GM19397 (cell line): ENCODE results near the gene CXCL16.

Experiments used
- ATAC-seq: cut with Tn5 transposase; IDR thresholded peaks from one replicate; pipeline ENCODE4 v1.9.1; 2021; ENCODE audit warnings: mild to moderate bottlenecking, moderate library complexity; ENCODE audit not compliant: unreplicated experiment

The CXCL16 gene, protein sequence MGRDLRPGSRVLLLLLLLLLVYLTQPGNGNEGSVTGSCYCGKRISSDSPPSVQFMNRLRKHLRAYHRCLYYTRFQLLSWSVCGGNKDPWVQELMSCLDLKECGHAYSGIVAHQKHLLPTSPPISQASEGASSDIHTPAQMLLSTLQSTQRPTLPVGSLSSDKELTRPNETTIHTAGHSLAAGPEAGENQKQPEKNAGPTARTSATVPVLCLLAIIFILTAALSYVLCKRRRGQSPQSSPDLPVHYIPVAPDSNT

DNA sequence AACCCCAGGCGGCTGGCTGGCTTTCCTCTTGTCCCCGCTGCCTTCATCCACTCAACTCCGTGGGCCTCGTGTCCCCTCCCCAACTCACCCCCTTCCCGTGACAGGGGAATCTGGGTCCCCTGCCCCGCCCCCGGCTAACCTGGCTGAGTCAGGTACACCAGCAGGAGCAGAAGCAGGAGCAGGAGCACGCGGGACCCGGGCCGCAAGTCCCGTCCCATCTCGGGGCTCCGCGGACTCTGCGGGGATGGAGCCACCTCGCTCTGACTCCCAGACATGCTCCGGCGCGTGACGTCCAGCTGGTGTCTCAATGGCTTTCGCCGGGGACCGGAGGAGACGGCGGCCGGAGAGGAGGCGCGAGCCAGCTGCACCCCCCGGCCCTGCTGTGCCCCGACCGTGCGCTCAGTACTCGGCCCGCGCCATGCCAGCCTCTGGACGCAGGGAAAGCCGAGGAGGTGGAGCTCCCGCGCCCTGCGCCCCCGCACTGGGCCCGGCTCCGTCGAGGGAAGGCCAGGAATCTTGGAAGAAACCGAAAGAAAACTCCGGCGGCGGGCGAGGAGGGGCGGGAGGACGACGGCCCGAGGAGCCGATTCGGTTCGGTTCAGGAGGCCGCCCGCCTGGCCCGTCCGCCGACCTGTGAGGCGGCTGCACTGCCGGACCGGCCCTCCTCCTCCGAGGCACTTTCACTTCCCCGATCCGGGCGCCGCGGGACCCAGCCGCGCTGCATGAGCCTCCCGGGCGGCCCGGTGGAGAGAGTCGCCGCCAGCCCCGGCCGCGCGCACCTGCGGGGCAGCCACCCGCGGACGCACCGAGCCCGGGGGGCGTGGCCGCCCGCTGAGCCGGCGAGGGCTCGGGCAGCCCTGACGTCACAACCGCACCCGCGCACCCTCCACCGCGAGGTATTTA lies at the start of gene CXCL16, which contains the start of gene ZMYND15:
TSS of gene CXCL16 (minus strand) at position 807 of the 903 bp plus-strand sequence. CDS start at position 218, 589 bp downstream.
TSS of gene ZMYND15 (plus strand) at position 712 of the 903 bp plus-strand sequence. CDS start 716 bp downstream, outside the sequence.
- peak; percentile 68 for ATAC-seq

DNA sequence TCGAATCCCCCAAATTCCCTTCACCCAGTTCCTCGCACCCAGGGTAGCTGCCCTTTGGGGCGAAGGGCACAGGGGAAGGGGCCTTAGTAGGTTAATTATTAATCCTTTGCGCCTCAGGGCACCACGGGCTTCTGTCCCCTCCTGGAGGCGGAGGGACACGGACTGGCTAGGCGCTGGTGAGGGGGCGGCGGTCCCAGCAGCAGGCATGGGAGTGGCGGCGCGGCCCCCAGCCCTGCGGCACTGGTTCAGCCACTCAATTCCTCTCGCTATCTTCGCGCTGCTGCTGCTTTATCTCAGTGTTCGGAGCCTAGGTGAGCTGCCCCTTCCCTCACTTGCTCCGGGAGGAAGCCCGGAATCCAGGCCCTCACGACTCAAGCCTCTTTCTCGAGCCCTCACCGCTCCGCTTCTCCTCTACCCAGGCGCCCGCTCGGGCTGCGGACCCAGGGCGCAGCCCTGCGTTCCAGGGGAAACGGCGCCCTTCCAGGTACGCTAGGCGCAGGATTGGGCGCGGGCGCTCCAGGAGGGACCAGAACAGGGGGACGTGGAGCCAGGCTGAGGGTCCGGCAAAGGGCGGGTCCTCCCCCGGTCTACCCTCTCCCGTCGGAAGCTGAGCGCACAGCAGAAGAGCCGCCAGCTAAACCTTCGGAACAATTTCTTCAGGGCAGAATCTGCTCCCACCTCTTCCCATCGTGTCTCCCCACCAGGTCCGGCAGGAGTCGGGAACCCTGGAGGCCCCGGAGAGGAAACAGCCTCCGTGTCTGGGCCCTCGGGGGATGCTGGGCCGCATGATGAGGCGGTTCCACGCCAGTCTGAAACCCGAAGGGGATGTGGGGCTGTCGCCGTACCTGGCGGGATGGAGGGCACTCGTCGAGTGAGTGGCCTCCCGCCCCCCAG lies 49.3 kb upstream of the CXCL16 start, which contains the start of gene GLTPD2:
TSS of gene GLTPD2 (plus strand) at position 158 of the 894 bp plus-strand sequence. CDS start at position 206, 48 bp downstream.
- no peak for ATAC-seq

DNA sequence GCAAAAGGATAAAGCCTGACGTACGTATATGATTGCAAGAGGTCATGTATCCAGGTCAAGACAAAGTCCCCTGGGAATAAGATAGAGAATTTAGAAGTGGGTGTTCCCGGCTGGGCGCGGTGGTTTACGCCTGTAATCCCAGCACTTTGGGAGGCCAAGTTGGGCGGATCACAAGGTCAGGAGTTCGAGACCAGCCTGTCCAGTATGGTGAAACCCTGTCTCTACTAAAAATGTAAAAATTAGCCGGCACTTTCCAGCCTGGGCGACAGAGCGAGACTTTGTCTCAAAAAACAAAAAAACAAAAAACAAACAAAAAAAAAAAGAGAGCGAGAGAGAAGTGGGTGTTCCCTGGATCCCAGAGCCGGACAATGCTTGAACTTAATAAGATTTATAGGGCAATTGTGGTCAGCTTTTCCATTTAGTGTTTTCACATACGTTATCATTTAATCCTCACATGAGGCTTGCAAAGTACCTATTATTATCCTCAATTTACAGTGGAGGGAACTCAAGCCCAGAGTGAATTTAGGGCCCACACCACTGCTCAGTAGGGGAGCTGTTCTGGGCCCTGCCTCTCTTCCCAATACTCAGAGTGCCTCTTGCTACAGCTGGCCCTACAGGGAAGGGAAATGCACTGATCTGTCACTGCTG lies 48.6 kb upstream of the CXCL16 start:
- no peak for ATAC-seq

DNA sequence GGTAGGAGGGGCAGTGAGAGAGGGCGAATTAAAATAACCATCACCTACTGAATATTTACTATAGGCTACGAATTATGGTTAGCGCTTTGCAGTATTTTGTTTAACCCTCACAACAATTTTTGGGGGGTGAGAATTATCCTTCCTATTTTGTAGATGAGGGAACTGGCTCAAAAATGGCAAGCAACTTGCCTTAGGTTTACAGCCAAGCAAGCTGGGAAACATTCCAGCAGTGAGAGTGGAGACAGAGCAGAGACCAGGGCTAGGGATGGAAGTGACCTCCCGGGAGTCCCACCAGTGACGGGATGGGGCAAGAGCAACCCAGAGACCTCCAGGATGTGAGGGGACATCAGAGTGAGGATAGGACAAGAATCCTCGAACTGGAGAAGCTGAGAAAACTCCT lies 46.8 kb upstream of the CXCL16 start:
- no peak for ATAC-seq

DNA sequence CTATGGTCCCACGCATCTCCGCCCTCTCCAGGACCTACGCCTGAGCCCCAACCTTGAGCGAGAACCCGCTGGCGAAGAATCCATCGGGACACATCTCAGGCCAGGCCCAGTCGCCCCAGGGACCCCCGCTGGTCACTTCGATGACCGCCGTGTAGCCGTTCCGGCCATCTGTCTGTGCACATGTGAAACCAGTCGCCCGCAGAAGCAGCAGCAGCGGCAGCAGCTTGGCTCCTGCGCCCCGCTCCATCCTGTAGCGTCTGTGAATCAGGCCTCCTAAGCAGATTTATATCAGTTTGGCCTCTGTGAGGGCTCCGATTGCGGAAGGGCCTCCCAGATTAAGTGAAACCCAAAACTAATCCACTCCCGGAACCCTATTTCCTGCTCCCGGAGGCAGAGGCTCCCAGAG lies 46.4 kb upstream of the CXCL16 start, which contains the start of gene VMO1:
TSS of gene VMO1 (minus strand) at position 259 of the 406 bp plus-strand sequence. CDS start at position 247, 12 bp downstream.
- no peak for ATAC-seq

DNA sequence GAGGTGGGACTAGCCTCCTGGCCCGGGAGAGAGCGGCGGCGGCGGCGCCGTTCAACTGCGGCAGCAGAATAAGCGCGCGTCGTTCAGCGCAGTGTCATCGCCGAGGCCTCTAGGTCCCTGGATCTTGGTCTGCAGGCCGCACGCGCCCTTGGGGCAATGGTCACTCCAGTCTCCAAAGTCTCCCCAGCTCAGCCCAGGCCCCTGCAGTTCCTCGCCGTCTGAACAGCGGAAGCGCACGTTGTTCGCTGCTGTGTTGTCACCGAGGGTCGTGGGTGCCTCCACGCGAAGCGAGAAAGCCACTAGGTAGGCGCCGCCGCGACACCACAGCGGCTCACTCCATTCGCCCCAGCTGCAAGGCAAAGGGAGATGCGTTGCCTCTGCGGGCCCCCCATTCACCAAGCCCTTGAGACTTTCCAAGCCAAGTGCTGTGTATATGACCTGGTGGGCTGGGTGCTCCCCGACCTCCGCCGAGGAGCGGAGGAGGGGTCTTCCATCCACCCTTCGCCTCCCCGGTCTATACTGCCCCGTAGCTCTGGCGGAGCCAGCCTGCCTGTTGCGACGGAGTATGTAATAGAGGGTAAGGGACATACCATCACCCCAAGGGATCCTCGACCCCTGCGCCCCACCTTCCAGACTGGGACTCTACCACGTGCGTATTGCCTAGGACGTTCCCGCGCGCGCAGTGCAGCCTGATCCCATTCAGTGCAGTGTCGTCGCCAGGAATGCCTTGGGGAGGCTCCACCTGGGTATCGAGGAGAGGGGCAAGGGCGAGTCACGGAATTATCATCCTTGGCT lies 45.8 kb upstream of the CXCL16 start:
- ATAC-seq, result no peak

DNA sequence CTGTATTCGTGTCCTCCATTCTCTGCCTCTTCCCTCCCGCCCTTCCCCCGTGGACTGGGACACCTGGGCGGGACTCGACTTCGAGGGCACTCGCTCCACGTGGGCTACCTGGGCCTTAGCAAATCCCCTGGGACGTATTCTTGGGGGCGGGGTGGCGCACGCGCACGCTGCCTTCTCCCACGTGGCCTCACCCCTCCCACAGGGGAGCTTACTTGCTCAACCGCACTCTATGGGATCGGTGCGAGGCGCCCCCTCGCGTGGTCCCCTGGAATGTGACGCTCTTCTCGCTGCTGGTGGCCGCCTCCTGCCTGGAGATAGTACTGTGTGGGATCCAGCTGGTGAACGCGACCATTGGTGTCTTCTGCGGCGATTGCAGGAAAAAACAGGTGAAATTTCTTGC lies 42.9 kb upstream of the CXCL16 start:
- ATAC-seq, result no peak

DNA sequence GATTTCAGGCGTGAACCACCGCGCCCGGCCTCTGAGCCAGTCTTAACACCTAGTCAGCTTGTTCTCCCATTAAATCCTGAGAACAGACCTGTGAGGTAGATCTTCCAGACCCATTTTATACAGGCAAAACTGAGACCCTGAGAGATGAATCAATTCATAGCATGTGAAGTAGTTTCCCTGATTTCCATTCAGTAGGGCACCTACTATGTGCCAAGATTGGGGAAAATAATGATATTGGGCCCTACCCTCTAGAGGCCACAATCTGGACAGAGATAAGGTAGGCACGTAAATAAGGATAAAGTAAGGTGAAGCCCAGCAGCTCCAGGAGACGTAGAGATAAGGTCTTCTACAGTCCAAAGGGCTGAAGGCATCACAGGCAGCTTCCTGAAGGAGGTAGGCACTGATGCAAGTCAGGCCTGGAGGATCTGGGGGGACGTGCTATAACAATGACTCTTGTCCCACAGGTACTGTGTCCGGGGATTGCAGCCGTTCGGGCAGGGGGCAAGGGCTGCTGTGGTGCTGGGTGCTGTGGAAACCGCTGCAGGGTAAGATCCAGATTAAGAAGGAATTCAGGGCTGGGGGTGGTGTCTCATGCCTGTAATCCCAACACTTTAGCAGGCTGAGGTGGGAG lies 40.7 kb upstream of the CXCL16 start:
- no peak for ATAC-seq

DNA sequence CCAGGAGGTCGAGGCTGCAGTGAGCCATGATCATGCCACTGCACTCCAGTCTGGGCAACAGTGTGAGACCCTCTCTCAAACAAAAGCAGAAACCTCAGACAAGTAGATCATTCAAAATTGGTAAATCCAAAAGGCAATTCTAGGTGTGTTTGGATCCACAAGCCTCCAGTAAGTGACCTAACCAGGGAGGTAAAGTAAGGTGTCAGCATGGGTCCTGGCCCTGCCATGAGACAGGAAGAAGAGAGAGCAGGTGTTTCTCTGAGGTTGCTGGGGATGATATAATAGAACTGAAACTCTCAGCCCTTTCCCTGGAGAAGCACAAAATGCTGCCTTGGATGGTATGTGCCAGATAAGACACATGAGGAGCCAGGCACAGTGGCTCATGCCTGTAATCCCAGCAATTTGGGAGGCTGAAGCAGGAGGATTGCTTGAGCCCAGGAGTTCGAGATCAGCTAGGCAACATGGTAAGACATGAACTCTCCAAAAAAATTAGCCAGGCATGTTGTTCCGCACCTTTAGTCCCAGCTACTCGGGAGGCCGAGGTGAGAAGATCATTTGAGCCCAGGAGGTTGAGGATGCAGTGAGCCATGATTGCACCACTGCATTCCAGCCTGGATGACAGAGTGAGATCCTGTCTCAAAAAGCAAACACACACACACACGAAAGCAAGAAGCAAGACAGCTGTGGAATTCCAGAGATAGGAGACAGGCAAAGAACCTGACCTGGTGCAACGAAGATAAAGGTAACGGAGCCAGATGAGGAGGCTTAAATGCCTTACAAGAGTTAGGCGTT lies 38.4 kb upstream of the CXCL16 start:
- ATAC-seq, result no peak

DNA sequence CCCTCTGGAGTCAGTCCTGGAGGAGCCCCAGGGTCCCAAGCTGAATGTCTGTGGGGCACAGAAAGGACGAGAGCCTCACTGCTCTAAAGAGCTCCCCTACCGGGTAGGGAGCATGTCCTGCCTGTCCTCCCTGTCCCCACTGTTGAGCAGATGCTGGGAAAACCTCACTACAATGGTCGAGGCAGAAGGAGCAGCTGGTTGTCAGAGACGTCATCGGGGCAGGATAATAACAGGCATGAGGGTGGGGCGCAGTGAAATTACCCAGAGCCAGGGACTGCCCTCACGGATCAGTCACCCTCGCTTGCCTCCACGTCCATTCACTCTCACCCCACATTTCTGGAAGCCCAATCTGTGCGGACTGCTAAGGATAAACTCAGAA lies 32.5 kb upstream of the CXCL16 start:
- no peak for ATAC-seq

DNA sequence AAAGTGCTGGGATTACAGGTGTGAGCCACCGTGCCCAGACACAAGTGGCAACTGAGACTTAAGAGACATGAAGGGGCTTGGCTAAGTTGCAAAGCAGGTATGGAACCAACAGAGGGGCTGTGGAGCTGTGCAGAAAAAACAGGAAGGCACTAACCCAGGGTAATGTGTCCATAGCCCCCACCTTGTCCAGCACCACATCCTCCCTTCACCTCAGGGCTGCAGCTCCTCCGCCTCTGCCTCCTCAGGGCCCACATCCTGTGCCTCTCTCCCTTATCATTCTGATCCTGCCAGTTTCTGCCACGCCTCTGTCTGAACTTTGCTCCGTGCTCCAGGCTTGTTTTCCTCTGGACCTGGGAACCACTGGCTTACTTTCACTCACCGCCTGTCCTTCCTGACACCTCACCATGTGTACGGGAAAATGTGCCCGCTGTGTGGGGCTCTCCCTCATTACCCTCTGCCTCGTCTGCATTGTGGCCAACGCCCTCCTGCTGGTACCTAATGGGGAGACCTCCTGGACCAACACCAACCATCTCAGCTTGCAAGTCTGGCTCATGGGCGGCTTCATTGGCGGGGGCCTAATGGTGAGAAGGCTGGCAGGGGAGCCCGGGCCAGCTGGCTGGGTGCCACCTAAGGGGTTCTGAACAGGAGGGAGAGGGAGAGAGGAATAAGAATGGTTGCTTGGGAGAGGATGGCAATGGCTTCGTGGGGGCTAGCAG lies 31.9 kb upstream of the CXCL16 start, which contains the start of gene TM4SF5:
TSS of gene TM4SF5 (plus strand) at position 368 of the 716 bp plus-strand sequence. CDS start at position 405, 37 bp downstream.
- ATAC-seq, result no peak

DNA sequence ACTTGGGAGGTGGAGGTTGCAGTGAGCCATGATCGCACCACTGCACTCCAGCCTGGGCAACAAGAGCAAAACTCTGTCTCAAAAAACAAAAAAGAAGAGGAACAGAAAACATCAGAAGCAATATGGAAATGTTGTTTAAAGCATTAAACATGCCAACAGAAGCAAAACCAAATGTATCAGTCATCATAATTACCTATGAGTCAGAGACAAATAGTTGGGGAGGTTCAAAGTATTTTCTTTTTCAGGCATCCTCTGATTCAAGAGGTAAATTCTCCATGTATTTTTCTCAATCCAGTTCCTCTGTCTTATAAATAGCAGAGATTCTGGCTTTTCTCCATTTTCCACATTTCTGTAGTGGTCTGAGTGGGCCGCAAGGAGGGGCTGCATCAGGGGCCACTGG lies 29.9 kb upstream of the CXCL16 start:
- no peak for ATAC-seq

DNA sequence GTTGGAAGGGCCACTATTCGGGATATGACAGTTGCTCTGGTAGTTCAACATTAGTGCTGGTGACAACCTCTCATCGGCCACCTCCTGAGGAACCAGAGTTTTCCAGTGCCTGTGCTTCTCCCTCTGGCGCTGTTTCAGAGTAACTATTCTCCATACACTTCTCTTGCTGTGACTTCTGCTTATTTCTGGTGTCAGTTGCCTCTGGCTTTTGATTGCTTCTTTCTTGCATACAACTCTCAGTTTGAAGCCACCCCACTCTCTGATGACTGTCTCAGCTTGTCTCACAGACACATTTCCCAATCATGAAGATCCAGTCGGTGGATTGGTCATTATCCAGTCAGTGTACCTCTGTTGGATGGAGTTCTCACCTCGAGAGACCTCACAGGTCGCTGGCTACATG lies 28.6 kb upstream of the CXCL16 start:
- ATAC-seq, result no peak

DNA sequence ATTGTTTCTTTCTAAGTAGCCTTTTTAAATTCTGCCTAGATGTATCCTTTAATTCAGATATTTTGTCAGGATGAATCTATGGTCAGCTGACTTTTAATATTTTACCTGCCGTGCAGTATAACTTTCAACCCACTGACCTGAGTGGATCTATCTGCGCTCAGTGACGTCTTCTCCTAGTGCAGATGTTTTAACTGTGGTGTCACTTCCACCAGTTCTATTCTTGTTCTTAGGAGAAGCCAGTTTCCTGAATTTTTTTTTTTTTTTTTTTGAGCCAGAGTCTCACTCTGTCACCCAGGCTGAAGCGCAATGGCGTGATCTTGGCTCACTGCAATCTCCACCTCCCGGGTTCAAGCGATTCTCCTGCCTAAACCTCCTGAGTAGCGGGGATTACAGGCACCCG lies 27.0 kb upstream of the CXCL16 start:
- ATAC-seq, result no peak

DNA sequence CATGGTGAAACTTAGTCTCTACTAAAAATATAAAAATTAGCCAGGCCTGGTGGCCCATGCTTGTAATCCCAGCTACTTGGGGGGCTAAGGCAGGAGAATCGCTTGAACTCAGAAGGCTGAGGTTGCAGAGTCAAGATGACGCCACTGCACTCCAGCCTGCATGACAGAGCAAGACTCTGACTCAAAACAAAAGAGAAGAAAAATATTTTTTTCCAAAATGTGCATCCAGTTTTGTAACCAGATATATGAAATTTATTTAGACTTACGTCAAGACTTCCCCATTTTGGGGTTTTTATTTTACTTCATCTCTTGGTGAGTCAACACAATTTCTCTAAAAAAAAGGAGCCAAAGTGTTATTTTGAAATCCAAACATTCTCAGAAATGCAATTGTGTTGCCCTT lies 26.5 kb upstream of the CXCL16 start:
- ATAC-seq, result no peak

DNA sequence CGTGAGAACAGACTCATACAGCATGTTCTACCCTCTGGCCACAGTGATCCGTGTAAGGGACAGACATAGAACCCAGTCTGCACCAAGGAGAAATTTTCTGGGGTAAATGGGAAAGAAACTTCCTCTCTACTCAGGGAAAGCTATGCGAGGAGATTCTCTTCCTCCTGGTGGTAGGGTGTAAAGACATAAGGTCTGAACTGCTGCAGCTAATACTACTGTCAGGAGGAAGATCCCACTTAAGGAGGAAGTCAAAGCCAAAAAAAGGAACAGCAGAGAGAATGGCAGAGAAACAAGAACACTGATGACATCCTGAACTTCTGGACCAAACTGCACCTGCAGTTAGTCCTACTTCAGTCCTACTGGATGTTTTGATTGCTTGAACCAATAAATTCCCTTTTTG lies 24.9 kb upstream of the CXCL16 start:
- ATAC-seq, result no peak

DNA sequence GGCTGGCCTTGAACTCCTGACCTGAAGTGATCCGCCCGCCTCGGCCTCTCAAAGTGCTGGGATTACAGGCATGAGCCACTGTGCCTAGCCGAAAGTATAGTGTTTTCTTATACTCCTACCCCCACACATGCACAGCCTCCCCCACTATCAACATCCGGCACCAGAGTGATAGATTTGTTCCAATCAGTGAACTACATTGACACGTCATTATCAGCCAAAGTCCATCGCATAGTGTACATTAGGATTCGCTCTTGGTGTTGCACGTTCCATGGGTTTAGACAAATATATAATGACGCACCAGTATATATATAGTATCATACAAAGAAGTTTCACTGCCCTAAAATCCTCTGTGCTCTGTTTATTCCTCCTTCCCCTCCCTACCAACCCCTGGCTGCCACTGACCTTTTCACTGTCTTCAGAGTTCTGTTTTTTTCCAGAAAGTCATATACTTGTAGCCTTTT lies 20.1 kb upstream of the CXCL16 start:
- ATAC-seq, result no peak
